HG03280 (cell line): ENCODE results near the gene TRIM9.

Experiments
- ATAC-seq: cut with Tn5 transposase; IDR thresholded peaks from one replicate; pipeline ENCODE4 v1.9.1; 2021; ENCODE audit warnings: mild to moderate bottlenecking, moderate library complexity; ENCODE audit not compliant: unreplicated experiment

Gene TRIM9

GRCh38 chr14:51059032-51059431 is 35.9 kb downstream of the TRIM9 start:
- no peak for ATAC-seq

GRCh38 chr14:51058382-51058781 is 36.5 kb downstream of the TRIM9 start:
- ATAC-seq: no peak

DNA sequence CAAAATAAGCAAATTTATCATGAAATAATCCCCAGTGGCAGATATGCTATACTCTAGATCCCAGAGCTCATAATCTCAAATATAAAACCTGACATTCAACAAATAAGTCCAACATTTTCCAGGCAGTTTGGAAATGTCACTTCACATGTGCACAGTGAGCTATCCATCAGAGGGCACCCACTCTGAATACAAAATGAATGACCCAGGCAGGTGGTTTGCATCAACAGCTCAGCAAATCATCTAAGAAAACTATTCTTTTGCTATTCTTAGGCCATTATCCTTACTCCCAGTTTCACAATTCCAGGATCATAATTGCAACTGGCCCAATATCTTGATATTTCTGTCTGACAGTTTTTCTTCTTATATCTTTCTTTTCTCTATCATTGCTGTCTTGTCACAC is 38.5 kb downstream of the TRIM9 start:
- no peak for ATAC-seq

GRCh38 chr14:51053157-51053556 is 41.7 kb downstream of the TRIM9 start:
- ATAC-seq: no peak

GRCh38 chr14:51044961-51045360 is 49.9 kb downstream of the TRIM9 start:
- no peak for ATAC-seq

GRCh38 chr14:51041883-51042282 is 53.0 kb downstream of the TRIM9 start:
- no peak for ATAC-seq

DNA sequence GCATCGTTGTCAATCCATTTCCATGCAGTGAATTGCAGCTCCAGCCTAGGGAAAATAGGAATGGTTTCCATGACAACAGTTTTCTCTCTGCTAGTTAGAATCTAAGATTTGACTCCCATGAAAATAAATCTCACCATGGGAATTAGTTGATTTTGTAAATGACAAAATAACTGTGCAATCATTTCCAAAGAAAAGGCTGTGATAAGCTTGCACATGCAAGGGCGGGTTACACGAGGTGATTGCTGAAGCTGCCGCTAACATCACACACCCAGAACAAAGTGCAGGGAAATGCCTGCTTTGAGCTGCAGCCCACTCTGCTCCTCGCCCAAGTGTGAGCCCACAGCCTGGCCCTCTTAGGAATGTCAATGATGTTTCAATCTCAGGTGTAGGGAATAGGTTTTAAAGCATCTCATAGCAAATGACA is 53.8 kb downstream of the TRIM9 start:
- ATAC-seq: no peak

DNA sequence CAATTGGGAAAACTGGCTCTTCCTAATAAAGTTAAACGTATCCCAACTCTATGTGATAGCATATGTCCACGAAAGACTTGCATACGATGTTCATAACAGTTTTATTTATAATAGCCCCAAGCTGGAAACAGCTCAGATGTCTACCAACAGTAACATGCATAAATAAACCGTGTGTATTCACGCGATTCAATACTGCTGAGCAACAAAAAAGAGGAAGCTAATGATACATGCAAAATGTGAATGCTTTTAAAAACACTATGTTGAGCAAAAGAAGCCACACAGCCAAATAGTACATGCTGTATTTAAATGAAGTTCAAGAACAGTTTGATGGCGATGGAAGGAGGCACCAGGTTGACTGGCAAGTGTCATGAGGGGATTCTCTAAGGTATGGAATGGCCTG is 55.7 kb downstream of the TRIM9 start:
- ATAC-seq: no peak

DNA sequence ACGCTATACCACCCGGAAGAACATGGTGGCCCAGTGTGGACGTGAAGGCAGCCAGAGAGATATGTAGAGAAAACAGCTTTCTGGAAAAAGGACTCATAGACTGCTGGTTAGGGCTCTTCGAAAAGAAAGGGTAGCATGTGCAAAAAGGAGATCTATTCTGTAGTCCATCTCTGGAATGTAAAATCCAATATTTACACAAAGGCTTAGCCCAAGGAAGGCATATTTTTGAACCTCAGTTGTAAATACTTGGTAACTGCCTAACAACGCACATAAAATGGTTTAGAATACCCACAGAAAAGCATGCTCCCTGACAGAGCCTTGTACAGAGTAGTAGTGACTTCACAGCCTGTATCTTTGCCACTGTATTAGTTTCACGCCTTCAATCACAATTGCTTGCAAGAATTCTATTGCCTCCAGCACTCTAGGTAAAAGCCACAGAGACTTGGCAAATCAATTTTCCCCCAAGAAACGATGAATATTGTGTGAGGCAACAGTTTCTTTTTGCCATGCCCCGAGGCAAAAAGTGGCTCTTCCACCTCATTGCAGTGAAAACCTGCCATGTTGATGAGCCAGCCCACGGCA is 59.2 kb downstream of the TRIM9 start:
- ATAC-seq: no peak

- no peak for ATAC-seq
These were observed 65.8 kb downstream of the TRIM9 start for GRCh38 chr14:51028851-51029754.

DNA sequence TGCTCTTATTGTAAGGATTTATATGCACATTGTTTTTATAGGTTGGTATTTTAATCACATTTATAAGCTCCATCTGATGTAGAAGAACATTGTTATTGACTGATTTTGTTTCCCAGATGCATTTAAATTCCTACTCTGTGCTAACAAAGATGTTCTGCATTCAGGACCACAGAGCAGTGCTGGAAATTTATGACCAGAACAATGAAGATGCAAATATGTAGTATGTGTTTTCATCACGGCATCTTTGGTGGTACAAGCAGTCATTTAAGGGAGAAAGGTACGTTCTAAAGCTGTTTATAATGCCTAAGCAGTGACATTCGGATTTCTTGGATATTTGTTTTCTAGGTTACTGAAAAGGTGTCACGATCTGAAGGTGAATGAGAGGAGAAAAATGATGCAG is 66.5 kb downstream of the TRIM9 start:
- ATAC-seq: no peak

GRCh38 chr14:51024377-51024776 is 70.5 kb downstream of the TRIM9 start:
- no peak for ATAC-seq

DNA sequence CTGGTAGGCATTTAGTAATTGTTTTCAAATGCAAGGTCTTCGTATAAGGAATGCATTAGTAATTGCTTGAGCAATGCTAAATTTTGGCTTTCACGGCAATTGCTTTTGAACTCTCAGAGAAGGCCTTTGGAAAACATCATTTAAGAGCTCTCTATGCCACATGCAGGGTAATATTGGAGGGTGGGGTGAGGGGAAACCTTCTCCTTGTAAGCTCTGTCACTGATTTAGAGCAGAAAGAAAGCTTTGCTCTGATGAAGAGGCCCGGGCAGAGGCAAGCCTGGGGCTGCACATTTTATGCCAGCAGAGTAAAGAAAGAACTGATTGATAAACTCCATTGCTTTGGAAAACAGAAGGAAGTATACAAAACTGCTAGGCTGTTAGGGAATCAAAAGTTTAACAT is 70.9 kb downstream of the TRIM9 start:
- no peak for ATAC-seq

GRCh38 chr14:51022769-51023168 is 72.1 kb downstream of the TRIM9 start:
- no peak for ATAC-seq

DNA sequence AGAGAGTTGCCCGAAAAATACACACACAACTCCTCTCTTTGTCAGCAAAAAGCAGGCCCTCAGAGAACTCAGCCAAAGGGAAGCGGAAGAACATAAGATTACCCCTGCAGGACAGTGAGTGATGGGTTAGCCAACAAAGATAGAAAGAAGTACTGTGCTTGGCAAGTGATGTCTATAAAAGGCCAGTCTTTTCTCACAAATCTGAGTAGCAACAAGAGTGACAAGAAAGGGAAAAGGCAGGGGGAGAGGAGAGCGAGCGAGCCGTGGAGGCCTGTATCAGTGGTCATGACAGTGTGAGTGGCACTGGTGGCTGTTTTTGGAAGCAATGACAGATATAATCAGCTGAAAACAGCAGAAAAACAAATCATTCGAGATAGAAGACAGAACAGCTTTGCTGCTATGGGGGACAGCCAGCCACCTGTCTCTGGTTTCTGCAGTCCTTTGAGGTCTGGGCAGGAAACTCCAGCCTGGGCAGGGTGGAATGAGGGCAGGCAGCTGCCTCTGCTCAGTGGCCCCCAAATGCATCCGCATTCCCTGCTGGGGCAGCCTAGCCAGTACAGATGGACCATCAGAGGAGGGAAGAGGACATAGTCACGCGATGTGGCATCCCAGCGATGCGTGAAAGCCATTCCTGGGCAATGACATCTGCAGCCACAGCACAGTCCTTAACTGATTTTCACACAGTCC is 74.7 kb downstream of the TRIM9 start:
- no peak for ATAC-seq

- no peak for ATAC-seq
These were observed 75.8 kb downstream of the TRIM9 start for GRCh38 chr14:51019089-51019488.

DNA sequence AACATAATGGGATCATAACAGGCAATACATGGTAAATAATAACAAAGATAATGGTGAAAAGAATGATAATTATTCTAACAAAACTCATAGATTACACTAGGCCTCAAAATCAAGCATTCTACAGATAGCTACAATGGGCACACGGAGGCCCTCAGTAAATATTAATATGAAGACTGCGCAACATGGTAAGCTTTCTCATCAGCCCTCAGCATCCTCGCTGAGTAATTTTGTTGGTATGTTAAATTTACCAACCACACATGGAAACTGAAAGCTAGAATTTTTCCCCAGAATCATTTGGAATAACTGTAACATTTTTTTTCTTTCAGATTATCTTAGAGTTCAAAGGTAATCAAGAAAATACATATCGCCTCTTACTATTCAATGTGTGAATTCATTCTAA is 76.4 kb downstream of the TRIM9 start:
- no peak for ATAC-seq

DNA sequence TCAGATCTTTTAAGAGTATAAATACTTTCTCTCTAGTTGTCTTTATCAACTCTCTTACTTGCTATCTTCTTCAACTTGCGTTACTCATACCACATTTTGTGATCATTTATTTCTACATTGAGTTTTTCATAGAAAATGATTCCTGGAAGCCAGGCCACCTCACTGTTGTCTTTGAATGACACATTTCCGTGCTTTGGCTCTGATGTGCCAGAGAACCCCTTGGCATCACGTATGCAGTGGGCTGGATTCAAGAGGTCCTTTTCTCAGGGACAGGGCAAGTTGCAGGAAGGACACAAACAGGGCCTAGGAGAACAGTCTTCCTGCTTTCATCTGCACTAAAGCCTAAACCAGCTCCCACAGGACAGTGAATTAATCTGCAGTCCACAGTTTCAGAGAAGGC is 80.3 kb downstream of the TRIM9 start:
- no peak for ATAC-seq

GRCh38 chr14:51014086-51014485 is 80.8 kb downstream of the TRIM9 start:
- ATAC-seq: no peak

DNA sequence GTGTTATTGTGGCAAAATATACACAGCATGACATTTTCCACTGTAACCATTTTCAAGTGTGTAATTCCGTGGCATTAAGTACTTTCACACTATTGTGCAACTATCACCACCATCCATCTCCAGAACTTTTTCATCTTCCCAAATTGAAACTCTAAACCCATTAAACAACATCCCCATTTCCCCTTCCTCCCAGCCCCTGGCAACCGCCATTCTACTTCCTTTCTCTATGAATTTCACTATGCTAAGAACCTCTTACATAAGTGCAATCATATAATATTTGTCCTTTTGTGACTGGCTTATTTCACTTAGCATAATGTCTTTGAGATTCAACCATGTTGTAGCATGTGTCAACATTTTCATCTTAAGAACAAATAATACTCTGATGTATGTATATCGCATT is 82.8 kb downstream of the TRIM9 start:
- no peak for ATAC-seq

GRCh38 chr14:51008446-51008845 is 86.5 kb downstream of the TRIM9 start:
- ATAC-seq: no peak

DNA sequence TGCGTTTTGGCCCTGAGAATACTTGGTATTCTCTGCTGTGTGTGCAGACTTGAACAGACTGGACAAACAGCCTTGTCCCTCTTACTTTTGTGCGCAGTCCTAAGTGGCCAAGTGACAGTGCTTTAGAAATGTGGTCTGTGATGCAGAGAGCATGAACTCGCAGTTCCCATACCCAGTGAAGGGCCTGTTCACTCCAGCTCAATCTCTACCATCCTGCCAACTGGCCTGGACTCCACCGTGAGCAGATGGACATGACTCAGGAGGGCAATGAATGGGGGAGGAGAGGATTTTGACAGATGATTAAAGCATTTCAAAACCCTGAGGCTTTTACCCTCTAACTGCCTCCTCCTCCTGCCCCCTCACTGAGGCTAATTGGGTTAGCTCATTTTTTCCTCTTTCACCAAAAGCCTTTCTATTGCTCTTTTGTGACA is 88.1 kb downstream of the TRIM9 start:
- ATAC-seq: no peak
